B cell (primary cell): Measurements from ENCODE around the gene DPPA2. TPM values are rescaled to one million over a fixed set of nuclear protein-coding genes. Genes with fewer than 3 reads are reported as not detected.

Source experiments
- ATAC-seq: fragments of 200-7000 bp; cut with Tn5 transposase; one replicate; pipeline ENCODE4 v1.10.0; 2021; ENCODE audit warnings: low read depth, mild to moderate bottlenecking, moderate number of reproducible peaks, moderate library complexity
- CTCF ChIA-PET: fragments of 350-600 bp; sonication (Branson Sonifier 250); formaldehyde crosslinking; loops from one replicate; lab custom pipeline; 2021; ENCODE audit warnings: antibody characterized with exemption, inconsistent platforms; lab: Charles Lee
- POLR2A ChIA-PET: fragments of 350-600 bp; sonication (Branson Sonifier 250); formaldehyde crosslinking; loops from one replicate; lab custom pipeline; 2021; ENCODE audit warnings: antibody characterized with exemption; lab: Charles Lee
- DNase-seq: peaks from one replicate; pipeline ENCODE4 v3.0.0; 2013
- H2AFZ ChIP-seq: 2 replicates; pipeline ENCODE4 v1.6.1; 2012; ENCODE audit warnings: mild to moderate bottlenecking, low read depth, low read length; ENCODE audit not compliant: insufficient read depth, poor library complexity, severe bottlenecking
- H3K27ac ChIP-seq, 2 donors: 1 replicate in 1 of 2; 2 replicates in 1 of 2; pipeline ENCODE4 v1.5.1; 2012 to 2013; ENCODE audit warnings: low read length in 2 of 2, mild to moderate bottlenecking in 2 of 2, moderate library complexity in 1 of 2
- H3K27me3 ChIP-seq, 4 experiments: fragments of 200-600 bp in 1 of 4; sonication (generic) in 1 of 4; replicated peaks in 1 of 4; 1 replicate in 2 of 4; 2 replicates in 2 of 4; pipeline versions ENCODE4 v1.6.1 to v1.7.0; 2013 to 2016; ENCODE audit warnings: low read length in 3 of 4, mild to moderate bottlenecking in 2 of 4, mixed read lengths in 1 of 4, moderate library complexity in 1 of 4; ENCODE audit not compliant: insufficient read depth in 4 of 4, control insufficient read depth in 3 of 4; ENCODE audit errors: control extremely low read depth in 1 of 4
- H3K36me3 ChIP-seq, 2 experiments: replicated peaks in 1 of 2; 1 replicate in 1 of 2; 2 replicates in 1 of 2; pipeline versions ENCODE4 v1.6.1 to v1.7.1; 2013; ENCODE audit warnings: low read length in 1 of 2; ENCODE audit not compliant: insufficient read depth in 2 of 2, control insufficient read depth in 1 of 2; ENCODE audit errors: control extremely low read depth in 1 of 2, extremely low read depth in 1 of 2
- H3K4me1 ChIP-seq, 2 donors: fragments of 200-600 bp in 1 of 2; sonication (generic) in 1 of 2; 1 replicate in 1 of 2; 2 replicates in 1 of 2; pipeline versions ENCODE4 v1.5.1 to v1.6.1; 2013 to 2017; ENCODE audit warnings: low read length in 2 of 2; ENCODE audit not compliant: control insufficient read depth in 2 of 2, insufficient read depth in 2 of 2
- H3K4me2 ChIP-seq: replicated peaks from 2 replicates; pipeline ENCODE3; 2012; ENCODE audit warnings: mild to moderate bottlenecking, low read depth, low read length; ENCODE audit not compliant: poor library complexity, severe bottlenecking
- H3K4me3 ChIP-seq, 5 experiments: fragments of 200-600 bp in 1 of 5; sonication (generic) in 1 of 5; 1 replicate in 3 of 5; 2 replicates in 2 of 5; pipeline versions ENCODE4 v1.5.1 to v1.7.0; 2011 to 2016; ENCODE audit warnings: low read length in 4 of 5, mild to moderate bottlenecking in 4 of 5, low read depth in 2 of 5, control low read depth in 1 of 5, moderate library complexity in 1 of 5; ENCODE audit not compliant: insufficient read depth in 1 of 5; ENCODE audit errors: control extremely low read depth in 1 of 5, extremely low read depth in 1 of 5
- H3K79me2 ChIP-seq: fragments of 200-600 bp; sonication (generic); one replicate; pipeline ENCODE4 v1.6.0; 2016; ENCODE audit warnings: low read length; ENCODE audit not compliant: control insufficient read depth, insufficient read depth
- H3K9ac ChIP-seq: fragments of 200-600 bp; sonication (generic); 2 replicates; pipeline ENCODE4 v1.6.1; 2017; ENCODE audit warnings: mild to moderate bottlenecking, low read length, moderate library complexity
- H3K9me3 ChIP-seq, 3 donors: one replicate each; pipeline versions ENCODE4 v1.6.1 to v1.7.1; 2013; ENCODE audit warnings: low read length in 2 of 3; ENCODE audit not compliant: control insufficient read depth in 2 of 3, insufficient read depth in 1 of 3; ENCODE audit errors: control extremely low read depth in 1 of 3
- H4K20me1 ChIP-seq: 2 replicates; pipeline ENCODE4 v1.6.0; 2012; ENCODE audit warnings: mild to moderate bottlenecking, low read length; ENCODE audit not compliant: insufficient read depth, control insufficient read depth, poor library complexity, severe bottlenecking
- H3K27ac Mint-ChIP-seq: one replicate; pipeline ENCODE4 v1.8.0; 2021; ENCODE audit warnings: mixed read lengths
- H3K27me3 Mint-ChIP-seq: one replicate; pipeline ENCODE4 v1.8.0; 2021; ENCODE audit warnings: mixed read lengths
- H3K4me1 Mint-ChIP-seq: one replicate; pipeline ENCODE4 v1.8.0; 2021; ENCODE audit warnings: mixed read lengths
- H3K4me3 Mint-ChIP-seq: one replicate; pipeline ENCODE4 v1.8.0; 2021; ENCODE audit warnings: mixed read lengths
- H3K9me3 Mint-ChIP-seq: one replicate; pipeline ENCODE4 v1.8.0; 2022; ENCODE audit warnings: mixed read lengths; ENCODE audit not compliant: insufficient read depth
- EZH2 ChIP-seq: IDR thresholded peaks from 2 replicates; pipeline ENCODE4 v1.6.1; 2012; ENCODE audit warnings: borderline replicate concordance, low read depth, mild to moderate bottlenecking, moderate library complexity, low read length; ENCODE audit not compliant: insufficient read depth, poor library complexity, severe bottlenecking
- WGBS: methylation state at CpG from one replicate; pipeline ENCODE4 v1.1.5; 2013; ENCODE audit warnings: missing lambda C conversion rate; ENCODE audit not compliant: insufficient coverage; 5-methylcytosine and 5-hydroxymethylcytosine counted together
- intact Hi-C: fragments of 100-400 bp; cut with micrococcal nuclease; formaldehyde crosslinking; loops from one replicate; pipeline ENCODE4 v1.10.0; 2022
- polyA plus RNA-seq: library from polyadenylated mRNA; depleted of rRNA; stranded (reverse); fragments of >200 nt; gene quantifications from 2 replicates; pipeline ENCODE4 v1.2.3, GENCODE V29; 2012
- total RNA-seq, 2 donors: library from RNA; stranded (reverse); fragments of 120-200 nt in 1 of 2; gene quantifications; 1 replicate in 1 of 2; 2 replicates in 1 of 2; pipeline versions ENCODE4 v1.2.3 to v1.2.4, GENCODE V29; 2013 to 2022
- TF ChIP-seq, protein P1 (sequence below): fragments of 200-600 bp; IDR thresholded peaks from one replicate; pipeline ENCODE4 v1.8.0; 2022; ENCODE audit warnings: antibody characterized with exemption, mild to moderate bottlenecking

DPPA2 gene
- total and polyA plus RNA-seq, 2 donors (not counting 1 experiment from before 2014, with no cell fraction given): not detected

DNA sequence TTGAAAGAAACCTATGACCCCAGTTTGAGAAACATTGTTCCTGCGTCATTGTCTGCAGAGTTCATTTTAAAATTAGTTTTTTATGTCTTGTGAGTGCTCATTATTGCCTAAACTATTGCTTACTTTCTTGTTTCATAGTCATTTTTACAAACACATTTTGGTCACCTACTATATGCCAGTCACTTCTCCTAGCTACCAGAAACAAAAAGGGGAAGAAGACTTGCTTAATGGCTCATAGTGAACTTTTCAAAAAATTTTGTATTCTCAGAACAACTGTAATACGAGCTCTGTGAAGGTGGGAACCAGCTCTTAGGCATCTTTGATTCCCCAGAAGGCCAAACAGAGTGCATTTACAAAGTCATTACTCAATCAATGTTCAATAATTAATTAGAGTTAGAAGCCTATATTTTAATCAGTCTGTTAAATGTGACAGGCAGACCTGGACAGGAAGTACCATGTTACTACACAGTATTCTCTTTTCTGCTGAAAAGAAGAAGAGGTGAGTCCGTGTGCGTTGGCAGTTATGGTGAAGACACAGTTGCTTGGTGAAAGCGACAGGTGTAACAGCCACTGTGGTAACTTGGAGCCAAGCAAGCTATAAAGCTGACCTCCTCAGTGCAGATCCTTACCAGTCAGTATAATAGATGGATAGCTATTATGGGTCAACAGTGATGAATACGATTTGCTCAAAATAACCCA lies 46.6 kb downstream of the DPPA2 start:
- 48% methylated on average over 3 of the region's 6 CpGs for WGBS
- Histone ChIP-seq H3K9me3 (no peaks in the 10 kb centered on the region), H3K27me3 (no peaks in the 10 kb centered on the region), H3K4me3 (no peak overlapping the region), H3K4me2 (no peak overlapping the region), H4K20me1 (no peaks in the 10 kb centered on the region), H2AFZ (no peak overlapping the region), H3K4me1 (no peaks in the 10 kb centered on the region), H3K9ac (no peak overlapping the region), H3K36me3 (no peaks in the 10 kb centered on the region), H3K27ac (no peak overlapping the region), H3K79me2 (no peaks in the 10 kb centered on the region)
- no peak for DNase-seq
- no peaks in the 10 kb centered on the region for H3K9me3 Mint-ChIP-seq
- POLR2A ChIA-PET: no interaction called here
- ATAC-seq: no peak
- H3K27me3 Mint-ChIP-seq: no peaks in the 10 kb centered on the region
- no peak overlapping the region for H3K4me3 Mint-ChIP-seq
- no peak overlapping the region for H3K27ac Mint-ChIP-seq
- TF ChIP-seq, protein P1, sequence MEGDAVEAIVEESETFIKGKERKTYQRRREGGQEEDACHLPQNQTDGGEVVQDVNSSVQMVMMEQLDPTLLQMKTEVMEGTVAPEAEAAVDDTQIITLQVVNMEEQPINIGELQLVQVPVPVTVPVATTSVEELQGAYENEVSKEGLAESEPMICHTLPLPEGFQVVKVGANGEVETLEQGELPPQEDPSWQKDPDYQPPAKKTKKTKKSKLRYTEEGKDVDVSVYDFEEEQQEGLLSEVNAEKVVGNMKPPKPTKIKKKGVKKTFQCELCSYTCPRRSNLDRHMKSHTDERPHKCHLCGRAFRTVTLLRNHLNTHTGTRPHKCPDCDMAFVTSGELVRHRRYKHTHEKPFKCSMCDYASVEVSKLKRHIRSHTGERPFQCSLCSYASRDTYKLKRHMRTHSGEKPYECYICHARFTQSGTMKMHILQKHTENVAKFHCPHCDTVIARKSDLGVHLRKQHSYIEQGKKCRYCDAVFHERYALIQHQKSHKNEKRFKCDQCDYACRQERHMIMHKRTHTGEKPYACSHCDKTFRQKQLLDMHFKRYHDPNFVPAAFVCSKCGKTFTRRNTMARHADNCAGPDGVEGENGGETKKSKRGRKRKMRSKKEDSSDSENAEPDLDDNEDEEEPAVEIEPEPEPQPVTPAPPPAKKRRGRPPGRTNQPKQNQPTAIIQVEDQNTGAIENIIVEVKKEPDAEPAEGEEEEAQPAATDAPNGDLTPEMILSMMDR: no peak
- TF ChIP-seq EZH2: no peak
- no peaks in the 10 kb centered on the region for H3K4me1 Mint-ChIP-seq
- CTCF ChIA-PET: no interaction called here
- intact Hi-C loops: no loop called here

DNA sequence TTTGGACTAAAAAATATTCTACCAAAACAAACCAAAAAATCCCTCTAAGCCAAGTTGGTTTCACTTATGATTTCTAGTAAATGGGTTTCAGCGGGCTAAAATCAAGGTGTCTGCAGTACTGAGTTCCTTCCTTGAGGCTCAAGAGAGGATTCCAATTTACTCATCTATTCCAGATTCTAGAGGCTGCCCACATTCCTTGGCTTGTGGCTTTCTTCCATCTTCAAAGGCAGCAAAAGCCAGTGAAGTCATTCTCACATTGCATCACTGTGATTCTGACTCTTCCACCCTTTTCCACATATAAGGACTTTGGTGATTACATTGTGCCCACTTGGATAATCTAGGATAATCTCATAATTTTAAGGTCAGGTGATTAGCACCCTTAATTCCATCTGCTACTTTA lies 48.1 kb downstream of the DPPA2 start:
- H3K27ac Mint-ChIP-seq: no peak overlapping the region
- no peaks in the 10 kb centered on the region for H3K27me3 ChIP-seq
- WGBS: no CpG with 5 or more reads among the region's 1 CpG
- no peak for TF ChIP-seq EZH2
- TF ChIP-seq, protein P1: no peak
- H3K4me1 Mint-ChIP-seq: no peaks in the 10 kb centered on the region
- no peaks in the 10 kb centered on the region for H3K27me3 Mint-ChIP-seq
- H3K27ac ChIP-seq: no peak overlapping the region
- H3K4me3 ChIP-seq: no peak overlapping the region
- H3K9me3 ChIP-seq: no peaks in the 10 kb centered on the region
- CTCF ChIA-PET: interaction anchor here (0.6 to 0.8 kb wide), 2 partner anchors 11 to 351 kb away, joined by 3 to 4 read pairs; no protein-coding TSS in a partner anchor
- no peaks in the 10 kb centered on the region for H3K79me2 ChIP-seq
- no peaks in the 10 kb centered on the region for H3K4me1 ChIP-seq
- no peak for DNase-seq
- no peak overlapping the region for H2AFZ ChIP-seq
- H3K4me2 ChIP-seq: no peak overlapping the region
- POLR2A ChIA-PET: no interaction called here
- intact Hi-C loops: no loop called here
- no peaks in the 10 kb centered on the region for H3K9me3 Mint-ChIP-seq
- H4K20me1 ChIP-seq: no peaks in the 10 kb centered on the region
- no peak for ATAC-seq
- no peak overlapping the region for H3K9ac ChIP-seq
- no peak overlapping the region for H3K4me3 Mint-ChIP-seq
- H3K36me3 ChIP-seq: no peaks in the 10 kb centered on the region
